ENCODE measurements around the gene GP1BB.

The GP1BB gene

GRCh38 chr22:19762568-19763457 lies 39.5 kb downstream of the GP1BB start:
- Histone ChIP-seq H3K27me3 (ENCODE audit: low read depth, low read length) (peaks cover 52% of the 10 kb centered on the region), H3K4me3 (ENCODE audit: low read depth in 1 of 2, low read length in 2 of 2) (peak overlapping the region in 1 of 2 donors; percentile 7), H3K27ac (ENCODE audit: low read length) (no peak overlapping the region), H3K9me3 (ENCODE audit: control insufficient read depth in 1 of 2, low read length in 2 of 2) (no peaks in the 10 kb centered on the region), H3K36me3 (ENCODE audit: control insufficient read depth in 1 of 2, insufficient read depth in 2 of 2, low read length in 2 of 2) (no peaks in the 10 kb centered on the region), H3K4me1 (ENCODE audit: control insufficient read depth in 1 of 2, insufficient read depth in 2 of 2, low read length in 2 of 2) (peaks cover 0 to 36% of the 10 kb centered on the region in 2 donors)

- H3K36me3 ChIP-seq (ENCODE audit: control insufficient read depth in 1 of 2, insufficient read depth in 2 of 2, low read length in 2 of 2), result no peaks in the 10 kb centered on the region
- H3K9me3 ChIP-seq (ENCODE audit: control insufficient read depth in 1 of 2, low read length in 2 of 2), result no peaks in the 10 kb centered on the region
- no peak overlapping the region for H3K27ac ChIP-seq (ENCODE audit: low read length)
- peaks cover 0 to 34% of the 10 kb centered on the region in 2 donors for H3K4me1 ChIP-seq (ENCODE audit: control insufficient read depth in 1 of 2, insufficient read depth in 2 of 2, low read length in 2 of 2)
- no peak overlapping the region for H3K4me3 ChIP-seq (ENCODE audit: low read depth in 1 of 2, low read length in 2 of 2)
- peaks cover 61% of the 10 kb centered on the region for H3K27me3 ChIP-seq (ENCODE audit: low read depth, low read length)
Observed at GRCh38 chr22:19763458-19764298, 40.3 kb downstream of the GP1BB start.

GRCh38 chr22:19764299-19764593 lies 40.9 kb downstream of the GP1BB start:
- Histone ChIP-seq H3K4me1 (ENCODE audit: control insufficient read depth in 1 of 2, insufficient read depth in 2 of 2, low read length in 2 of 2) (peaks cover 0 to 28% of the 10 kb centered on the region in 2 donors), H3K27ac (ENCODE audit: low read length) (no peak overlapping the region), H3K9me3 (ENCODE audit: control insufficient read depth in 1 of 2, low read length in 2 of 2) (no peaks in the 10 kb centered on the region), H3K27me3 (ENCODE audit: low read depth, low read length) (peaks cover 61% of the 10 kb centered on the region), H3K36me3 (ENCODE audit: control insufficient read depth in 1 of 2, insufficient read depth in 2 of 2, low read length in 2 of 2) (no peaks in the 10 kb centered on the region), H3K4me3 (ENCODE audit: low read depth in 1 of 2, low read length in 2 of 2) (no peak overlapping the region)

GRCh38 chr22:19764636-19765476 lies 41.5 kb downstream of the GP1BB start:
- no peaks in the 10 kb centered on the region for H3K9me3 ChIP-seq (ENCODE audit: control insufficient read depth in 1 of 2, low read length in 2 of 2)
- H3K27ac ChIP-seq (ENCODE audit: low read length), result no peak overlapping the region
- H3K27me3 ChIP-seq (ENCODE audit: low read depth, low read length), result peaks cover 55% of the 10 kb centered on the region
- no peak overlapping the region for H3K4me3 ChIP-seq (ENCODE audit: low read depth in 1 of 2, low read length in 2 of 2)
- H3K36me3 ChIP-seq (ENCODE audit: control insufficient read depth in 1 of 2, insufficient read depth in 2 of 2, low read length in 2 of 2), result no peaks in the 10 kb centered on the region
- peaks cover 0 to 22% of the 10 kb centered on the region in 2 donors for H3K4me1 ChIP-seq (ENCODE audit: control insufficient read depth in 1 of 2, insufficient read depth in 2 of 2, low read length in 2 of 2)

GRCh38 chr22:19765477-19766239 lies 42.3 kb downstream of the GP1BB start:
- H3K27me3 ChIP-seq (ENCODE audit: low read depth, low read length), result peaks cover 57% of the 10 kb centered on the region
- no peak overlapping the region for H3K27ac ChIP-seq (ENCODE audit: low read length)
- H3K4me3 ChIP-seq (ENCODE audit: low read depth in 1 of 2, low read length in 2 of 2), result peak overlapping the region in 1 of 2 donors; percentile 46
- H3K36me3 ChIP-seq (ENCODE audit: control insufficient read depth in 1 of 2, insufficient read depth in 2 of 2, low read length in 2 of 2), result no peaks in the 10 kb centered on the region
- H3K4me1 ChIP-seq (ENCODE audit: control insufficient read depth in 1 of 2, insufficient read depth in 2 of 2, low read length in 2 of 2), result peaks cover 0 to 17% of the 10 kb centered on the region in 2 donors
- H3K9me3 ChIP-seq (ENCODE audit: control insufficient read depth in 1 of 2, low read length in 2 of 2), result no peaks in the 10 kb centered on the region

GRCh38 chr22:19766240-19766510 lies 42.8 kb downstream of the GP1BB start:
- Histone ChIP-seq H3K9me3 (ENCODE audit: control insufficient read depth in 1 of 2, low read length in 2 of 2) (no peaks in the 10 kb centered on the region), H3K27ac (ENCODE audit: low read length) (no peak overlapping the region), H3K4me3 (ENCODE audit: low read depth in 1 of 2, low read length in 2 of 2) (peak overlapping the region in 1 of 2 donors; percentile 52), H3K36me3 (ENCODE audit: control insufficient read depth in 1 of 2, insufficient read depth in 2 of 2, low read length in 2 of 2) (no peaks in the 10 kb centered on the region), H3K4me1 (ENCODE audit: control insufficient read depth in 1 of 2, insufficient read depth in 2 of 2, low read length in 2 of 2) (peaks cover 0 to 17% of the 10 kb centered on the region in 2 donors), H3K27me3 (ENCODE audit: low read depth, low read length) (peaks cover 62% of the 10 kb centered on the region)

GRCh38 chr22:19766511-19767426 lies 43.4 kb downstream of the GP1BB start:
- H3K27me3 ChIP-seq (ENCODE audit: low read depth, low read length), result peaks cover 61% of the 10 kb centered on the region
- H3K27ac ChIP-seq (ENCODE audit: low read length), result no peak overlapping the region
- H3K36me3 ChIP-seq (ENCODE audit: control insufficient read depth in 1 of 2, insufficient read depth in 2 of 2, low read length in 2 of 2), result no peaks in the 10 kb centered on the region
- peaks cover 0 to 17% of the 10 kb centered on the region in 2 donors for H3K4me1 ChIP-seq (ENCODE audit: control insufficient read depth in 1 of 2, insufficient read depth in 2 of 2, low read length in 2 of 2)
- H3K4me3 ChIP-seq (ENCODE audit: low read depth in 1 of 2, low read length in 2 of 2), result peak overlapping the region in 1 of 2 donors; percentile 52
- no peaks in the 10 kb centered on the region for H3K9me3 ChIP-seq (ENCODE audit: control insufficient read depth in 1 of 2, low read length in 2 of 2)

- no peak overlapping the region for H3K27ac ChIP-seq (ENCODE audit: low read length)
Observed at GRCh38 chr22:19767427-19768341, 44.3 kb downstream of the GP1BB start.

GRCh38 chr22:19769393-19769715 lies 46.0 kb downstream of the GP1BB start:
- H3K36me3 ChIP-seq (ENCODE audit: control insufficient read depth in 1 of 2, insufficient read depth in 2 of 2, low read length in 2 of 2), result no peaks in the 10 kb centered on the region
- H3K27me3 ChIP-seq (ENCODE audit: low read depth, low read length), result peaks cover 39% of the 10 kb centered on the region
- H3K4me3 ChIP-seq (ENCODE audit: low read depth in 1 of 2, low read length in 2 of 2), result no peak overlapping the region
- H3K9me3 ChIP-seq (ENCODE audit: control insufficient read depth in 1 of 2, low read length in 2 of 2), result no peaks in the 10 kb centered on the region
- no peak overlapping the region for H3K27ac ChIP-seq (ENCODE audit: low read length)
- peaks cover 0 to 17% of the 10 kb centered on the region in 2 donors for H3K4me1 ChIP-seq (ENCODE audit: control insufficient read depth in 1 of 2, insufficient read depth in 2 of 2, low read length in 2 of 2)

More at GRCh38 chr22:19767427-19768341, 44.3 kb downstream of the GP1BB start:
- Histone ChIP-seq H3K36me3 (ENCODE audit: control insufficient read depth in 1 of 2, insufficient read depth in 2 of 2, low read length in 2 of 2) (no peaks in the 10 kb centered on the region), H3K4me3 (ENCODE audit: low read depth in 1 of 2, low read length in 2 of 2) (peak overlapping the region in 1 of 2 donors; percentile 52), H3K27me3 (ENCODE audit: low read depth, low read length) (peaks cover 53% of the 10 kb centered on the region), H3K4me1 (ENCODE audit: control insufficient read depth in 1 of 2, insufficient read depth in 2 of 2, low read length in 2 of 2) (peaks cover 0 to 17% of the 10 kb centered on the region in 2 donors), H3K9me3 (ENCODE audit: control insufficient read depth in 1 of 2, low read length in 2 of 2) (no peaks in the 10 kb centered on the region)
